ENCODE measurements around the gene TERT. TPM values are rescaled to one million over a fixed set of nuclear protein-coding genes. Genes with fewer than 3 reads are reported as not detected.
A peak's percentile ranks its signal among the peaks of the same experiment; 100 is the strongest.
"Not testable (repeated sequence)": the region's sequence is repeated elsewhere in the genome, so short reads cannot be mapped to it uniquely, and the experiment has no call there.

TERT gene
- total RNA-seq, 2 experiments from 2014 or later, result 4.7 to 7.3 TPM

DNA sequence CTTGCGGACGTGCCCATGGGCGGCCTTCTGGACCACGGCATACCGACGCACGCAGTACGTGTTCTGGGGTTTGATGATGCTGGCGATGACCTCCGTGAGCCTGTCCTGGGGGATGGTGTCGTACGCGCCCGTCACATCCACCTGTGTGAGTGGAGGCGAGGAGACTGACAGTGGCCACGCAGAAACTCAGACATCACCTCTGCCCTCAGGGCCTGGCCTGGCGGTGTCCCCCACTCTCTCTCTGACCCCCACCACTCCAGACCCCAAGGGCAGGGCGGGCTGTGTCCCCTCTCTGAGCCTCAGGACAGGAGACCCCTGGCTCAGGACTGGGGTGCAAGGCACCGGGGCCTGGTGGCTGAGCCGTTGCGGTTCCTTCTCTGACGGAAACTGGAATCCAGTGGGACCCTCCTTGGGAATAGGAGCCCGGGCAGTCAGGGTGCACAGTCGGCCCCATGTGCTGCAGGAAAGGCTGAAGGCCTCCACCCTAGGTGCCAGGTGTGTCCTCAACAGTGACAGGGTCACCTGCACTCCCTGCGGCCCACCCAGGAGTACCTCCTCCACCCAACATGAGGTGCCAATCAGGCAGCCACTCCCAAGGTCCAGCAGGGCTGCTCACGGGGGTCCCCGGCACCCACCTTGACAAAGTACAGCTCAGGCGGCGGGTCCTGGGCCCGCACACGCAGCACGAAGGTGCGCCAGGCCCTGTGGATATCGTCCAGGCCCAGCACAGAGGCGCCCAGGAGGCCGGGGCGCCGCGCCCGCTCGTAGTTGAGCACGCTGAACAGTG, 16.0 kb downstream of the TERT start:
- Mint-ChIP-seq H3K4me3 (no peak overlapping the region), H3K4me1 (ENCODE audit: low read depth) (no peaks in the 10 kb centered on the region), H3K27ac (no peak overlapping the region), H3K36me3 (peaks cover 5% of the 10 kb centered on the region), H3K9me3 (no peaks in the 10 kb centered on the region), H3K27me3 (no peaks in the 10 kb centered on the region)
- intact Hi-C loops (cut with micrococcal nuclease), result no loop called here
- ChIA-PET CTCF (no interaction called here), POLR2A (no interaction called here)
- DNase-seq, result no peak

DNA sequence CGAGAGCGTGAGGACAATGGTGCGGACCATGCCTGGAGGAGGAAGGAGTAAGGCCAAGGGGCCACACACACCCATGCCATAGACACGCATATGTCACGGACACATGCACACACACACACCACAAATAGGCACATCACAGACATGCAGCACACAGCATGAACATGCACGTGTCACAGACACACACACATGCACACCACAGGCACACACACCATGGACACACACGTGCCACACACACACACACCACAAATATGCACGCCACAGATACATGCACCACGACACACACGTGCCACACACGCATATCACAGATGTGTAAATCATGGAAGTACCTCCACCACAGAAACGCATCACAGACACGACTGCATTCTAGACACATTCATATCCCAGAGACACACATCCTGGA, 16.7 kb downstream of the TERT start:
- POLR2A ChIA-PET, result no interaction called here
- CTCF ChIA-PET, result no interaction called here
- no peaks in the 10 kb centered on the region for H3K27me3 Mint-ChIP-seq
- no peaks in the 10 kb centered on the region for H3K9me3 Mint-ChIP-seq
- no peak overlapping the region for H3K4me3 Mint-ChIP-seq
- DNase-seq, result no peak
- peaks cover 5% of the 10 kb centered on the region for H3K36me3 Mint-ChIP-seq
- intact Hi-C loops (cut with micrococcal nuclease), result no loop called here
- H3K4me1 Mint-ChIP-seq (ENCODE audit: low read depth), result no peaks in the 10 kb centered on the region
- H3K27ac Mint-ChIP-seq, result no peak overlapping the region

DNA sequence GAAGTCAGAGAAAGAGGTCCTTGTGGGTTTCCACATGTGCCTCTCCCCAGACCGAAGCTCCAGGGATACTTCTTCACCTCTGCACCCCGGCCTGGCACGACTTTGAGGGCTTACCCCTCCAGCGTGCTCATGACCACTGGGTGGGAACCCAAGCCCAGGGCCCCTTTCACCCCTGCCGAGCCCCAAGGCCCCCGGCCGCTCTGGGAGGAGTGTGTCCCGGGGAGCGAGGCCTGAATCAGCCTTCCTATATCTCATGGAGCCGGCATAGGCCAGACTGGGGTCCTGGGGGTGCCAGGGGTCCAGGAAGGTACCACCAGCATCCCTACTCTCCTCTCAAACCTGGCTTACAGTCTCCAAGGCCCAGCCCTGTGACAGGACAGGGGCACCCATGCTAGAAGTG, 17.1 kb downstream of the TERT start:
- Mint-ChIP-seq H3K9me3 (no peaks in the 10 kb centered on the region), H3K36me3 (peaks cover 5% of the 10 kb centered on the region), H3K4me3 (no peak overlapping the region), H3K27me3 (no peaks in the 10 kb centered on the region), H3K27ac (no peak overlapping the region), H3K4me1 (ENCODE audit: low read depth) (no peaks in the 10 kb centered on the region)
- intact Hi-C loops (cut with micrococcal nuclease), result no loop called here
- no peak for DNase-seq
- CTCF ChIA-PET, result no interaction called here
- POLR2A ChIA-PET, result no interaction called here

- no peaks in the 10 kb centered on the region for H3K27me3 Mint-ChIP-seq
- intact Hi-C loops (cut with micrococcal nuclease), result no loop called here
- H3K9me3 Mint-ChIP-seq, result no peaks in the 10 kb centered on the region
- H3K4me3 Mint-ChIP-seq, result no peak overlapping the region
- CTCF ChIA-PET, result no interaction called here
- peaks cover 5% of the 10 kb centered on the region for H3K36me3 Mint-ChIP-seq
- POLR2A ChIA-PET, result interaction anchor here (1.0 kb wide), 1 partner anchor 60 kb away, joined by 3 read pairs; no protein-coding TSS in a partner anchor
- H3K27ac Mint-ChIP-seq, result no peak overlapping the region
- H3K4me1 Mint-ChIP-seq (ENCODE audit: low read depth), result no peaks in the 10 kb centered on the region
- no peak for DNase-seq
Measured at GRCh38 chr5:1277331-1277730, 17.5 kb downstream of the TERT start.

- POLR2A ChIA-PET, result interaction anchor here (1.0 kb wide), 1 partner anchor 60 kb away, joined by 3 read pairs; no protein-coding TSS in a partner anchor
- Mint-ChIP-seq H3K4me1 (ENCODE audit: low read depth) (no peaks in the 10 kb centered on the region), H3K27me3 (no peaks in the 10 kb centered on the region), H3K36me3 (peaks cover 5% of the 10 kb centered on the region), H3K27ac (no peak overlapping the region), H3K4me3 (no peak overlapping the region), H3K9me3 (no peaks in the 10 kb centered on the region)
- no peak for DNase-seq
- CTCF ChIA-PET, result no interaction called here
- intact Hi-C loops (cut with micrococcal nuclease), result no loop called here
Measured at GRCh38 chr5:1276930-1277329, 17.9 kb downstream of the TERT start.

- CTCF ChIA-PET; H3K36me3 Mint-ChIP-seq; H3K27ac Mint-ChIP-seq; H3K4me3 Mint-ChIP-seq; H3K4me1 Mint-ChIP-seq (ENCODE audit: low read depth); POLR2A ChIA-PET; intact Hi-C loops (cut with micrococcal nuclease); H3K27me3 Mint-ChIP-seq; H3K9me3 Mint-ChIP-seq; DNase-seq: not testable (repeated sequence)
Measured at GRCh38 chr5:1275397-1276391, 19.2 kb downstream of the TERT start.

DNA sequence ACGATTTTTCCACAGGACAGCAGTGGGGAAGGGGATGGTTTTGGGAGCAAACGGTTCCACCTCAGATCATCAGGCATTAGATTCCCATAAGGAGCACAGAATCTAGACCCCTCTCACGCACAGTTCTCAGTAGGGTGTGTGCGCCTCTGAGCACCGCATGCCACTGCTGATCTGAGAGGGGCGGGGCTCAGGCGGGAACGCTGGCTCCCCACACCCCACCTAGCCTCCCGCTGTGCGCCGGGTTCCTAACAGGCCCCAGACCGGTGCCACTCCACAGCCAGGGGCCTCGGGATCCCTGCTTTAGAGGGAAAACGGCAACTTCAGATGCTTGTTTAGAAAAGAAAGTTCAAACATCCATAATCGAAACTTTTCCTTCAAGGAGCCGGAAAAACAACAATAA, 20.4 kb downstream of the TERT start:
- intact Hi-C loops (cut with micrococcal nuclease), result no loop called here
- Mint-ChIP-seq H3K36me3 (peaks cover 5% of the 10 kb centered on the region), H3K27me3 (no peaks in the 10 kb centered on the region), H3K4me1 (ENCODE audit: low read depth) (no peaks in the 10 kb centered on the region), H3K4me3 (no peak overlapping the region), H3K27ac (no peak overlapping the region), H3K9me3 (no peaks in the 10 kb centered on the region)
- ChIA-PET CTCF (no interaction called here), POLR2A (no interaction called here)
- no peak for DNase-seq

DNA sequence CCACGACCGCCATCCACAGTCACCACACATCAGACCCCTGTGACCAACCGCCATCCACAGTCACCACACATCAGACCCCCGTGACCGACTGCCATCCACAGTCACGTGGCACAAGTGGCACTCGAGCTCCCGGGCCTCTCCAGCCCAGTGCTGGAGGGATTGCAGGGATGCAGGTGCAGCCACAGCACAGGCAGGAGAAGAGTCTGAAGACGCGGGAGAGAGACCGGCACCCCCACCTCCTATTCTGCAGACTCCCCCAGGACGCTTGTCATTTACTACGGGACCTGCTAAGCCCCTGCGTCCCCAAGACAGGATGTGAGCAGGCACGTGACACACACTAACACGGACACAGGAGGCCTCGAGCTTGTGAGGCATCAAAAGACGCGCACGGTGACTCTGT, 21.1 kb downstream of the TERT start:
- no peak overlapping the region for H3K27ac Mint-ChIP-seq
- ChIA-PET CTCF (no interaction called here), POLR2A (no interaction called here)
- H3K9me3 Mint-ChIP-seq, result no peaks in the 10 kb centered on the region
- intact Hi-C loops (cut with micrococcal nuclease), result no loop called here
- peaks cover 4% of the 10 kb centered on the region for H3K4me1 Mint-ChIP-seq (ENCODE audit: low read depth)
- no peak overlapping the region for H3K4me3 Mint-ChIP-seq
- peaks cover 5% of the 10 kb centered on the region for H3K36me3 Mint-ChIP-seq
- H3K27me3 Mint-ChIP-seq, result no peaks in the 10 kb centered on the region
- no peak for DNase-seq

- no peaks in the 10 kb centered on the region for H3K27me3 Mint-ChIP-seq
- no peaks in the 10 kb centered on the region for H3K9me3 Mint-ChIP-seq
- H3K4me1 Mint-ChIP-seq (ENCODE audit: low read depth), result peaks cover 8% of the 10 kb centered on the region
- intact Hi-C loops (cut with micrococcal nuclease), result no loop called here
- ChIA-PET CTCF (no interaction called here), POLR2A (no interaction called here)
- H3K27ac Mint-ChIP-seq, result no peak overlapping the region
- no peak overlapping the region for H3K4me3 Mint-ChIP-seq
- H3K36me3 Mint-ChIP-seq, result no peaks in the 10 kb centered on the region
- DNase-seq, result no peak
Measured at GRCh38 chr5:1272201-1272600, 22.7 kb downstream of the TERT start.

DNA sequence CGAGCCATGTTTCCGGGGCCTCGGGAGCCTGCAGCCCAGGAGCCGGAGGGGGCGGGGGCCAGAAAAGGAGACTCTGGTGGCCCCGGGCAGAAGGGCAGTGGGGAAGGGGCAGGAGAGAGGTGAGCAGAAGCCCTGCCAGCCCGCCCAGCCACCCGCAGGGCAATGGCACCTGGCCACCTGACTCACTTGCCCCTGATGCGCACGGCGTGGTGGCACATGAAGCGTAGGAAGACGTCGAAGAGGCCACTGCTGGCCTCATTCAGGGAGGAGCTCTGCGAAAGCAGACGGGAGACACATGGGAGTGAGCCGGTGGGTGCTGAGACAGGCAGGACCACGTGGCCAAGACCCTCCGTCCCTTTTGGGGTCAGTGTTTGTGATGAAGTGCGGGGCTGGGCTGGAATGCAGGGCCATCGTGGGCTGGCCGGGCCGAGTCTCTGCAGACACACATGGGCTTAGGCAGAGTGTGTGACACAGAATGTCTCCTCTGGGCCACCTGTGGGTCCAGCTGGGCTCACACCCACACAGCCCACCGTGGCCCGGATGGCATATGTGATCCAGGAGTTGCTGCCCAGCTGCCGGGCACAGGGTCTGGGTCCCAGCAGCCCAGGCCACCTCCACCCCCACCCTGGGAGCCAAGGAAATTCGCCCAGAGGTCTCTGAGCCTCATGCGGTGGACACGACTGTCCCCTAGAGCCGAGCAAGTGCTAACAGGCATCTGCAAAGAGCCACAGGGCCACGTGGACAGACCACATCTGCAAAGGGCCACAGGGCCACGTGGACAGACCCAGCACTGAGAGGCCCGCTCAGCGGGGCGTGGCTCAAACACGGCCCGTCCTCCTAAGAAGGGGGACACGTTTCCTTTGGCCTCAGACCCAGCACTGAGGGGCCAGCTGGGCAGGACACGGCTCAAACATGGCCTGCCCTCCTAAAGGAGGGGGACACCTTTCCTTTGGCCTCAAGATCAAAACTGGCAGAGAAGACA, 23.6 kb downstream of the TERT start:
- Mint-ChIP-seq H3K36me3 (no peaks in the 10 kb centered on the region), H3K27me3 (no peaks in the 10 kb centered on the region), H3K27ac (no peak overlapping the region), H3K4me1 (ENCODE audit: low read depth) (peaks cover 8% of the 10 kb centered on the region), H3K9me3 (no peaks in the 10 kb centered on the region), H3K4me3 (no peak overlapping the region)
- intact Hi-C loops (cut with micrococcal nuclease), result no loop called here
- POLR2A ChIA-PET, result interaction anchor here (0.6 kb wide), 1 partner anchor 199 kb away, joined by 3 read pairs; no protein-coding TSS in a partner anchor
- no peak for DNase-seq
- CTCF ChIA-PET, result no interaction called here

GRCh38 chr5:1270426-1270825, 24.4 kb downstream of the TERT start:
- peaks cover 8% of the 10 kb centered on the region for H3K4me1 Mint-ChIP-seq (ENCODE audit: low read depth)
- no peak for DNase-seq
- POLR2A ChIA-PET, result no interaction called here
- no peak overlapping the region for H3K27ac Mint-ChIP-seq
- no peaks in the 10 kb centered on the region for H3K36me3 Mint-ChIP-seq
- H3K9me3 Mint-ChIP-seq, result no peaks in the 10 kb centered on the region
- intact Hi-C loops (cut with micrococcal nuclease), result no loop called here
- CTCF ChIA-PET, result no interaction called here
- H3K27me3 Mint-ChIP-seq, result no peaks in the 10 kb centered on the region
- H3K4me3 Mint-ChIP-seq, result no peak overlapping the region

GRCh38 chr5:1268666-1269065, 26.2 kb downstream of the TERT start:
- H3K4me3 Mint-ChIP-seq, result no peak overlapping the region
- DNase-seq, result peak; percentile 57
- no peak overlapping the region for H3K27ac Mint-ChIP-seq
- H3K4me1 Mint-ChIP-seq (ENCODE audit: low read depth), result peaks cover 8% of the 10 kb centered on the region
- intact Hi-C loops (cut with micrococcal nuclease), result no loop called here
- H3K9me3 Mint-ChIP-seq, result no peaks in the 10 kb centered on the region
- H3K27me3 Mint-ChIP-seq, result no peaks in the 10 kb centered on the region
- H3K36me3 Mint-ChIP-seq, result no peaks in the 10 kb centered on the region
- ChIA-PET CTCF (no interaction called here), POLR2A (no interaction called here)
